ENCODE results near the gene IPO7.
"Not testable (repeated sequence)": the region's sequence is repeated elsewhere in the genome, so short reads cannot be mapped to it uniquely, and the experiment has no call there.

- TF ChIP-seq CTCF, POLR2A (IDR thresholded peaks at IDR 0.05): not testable (repeated sequence)
Measured at GRCh38 chr11:9401884-9402283, 17.4 kb downstream of the IPO7 start.

All from breast epithelium (tissue), 3 donors.